ENCODE measurements around the gene DSN1. TPM values are rescaled to one million over a fixed set of nuclear protein-coding genes. Genes with fewer than 3 reads are reported as not detected.

The DSN1 gene
- total RNA-seq, 1 donor from 2014 or later, result 9.5 TPM

GRCh38 chr20:36745927-36746659 lies 27.5 kb downstream of the DSN1 start, which contains the start of gene NDRG3:
TSS of gene NDRG3 (minus strand) at chr20:36746090. CDS start at chr20:36721735, 24,355 bp downstream.
- no peak for TF ChIP-seq CTCF (IDR thresholded peaks at IDR 0.05; ENCODE audit: insufficient read depth, low read length, poor library complexity, severe bottlenecking)
- peak; percentile 59 for DNase-seq (ENCODE audit: low read depth)
- no peaks in the 10 kb centered on the region for H3K36me3 ChIP-seq (ENCODE audit: control insufficient read depth, insufficient read depth, low read length)
- no peaks in the 10 kb centered on the region for H3K27me3 ChIP-seq (ENCODE audit: control insufficient read depth, insufficient read depth, low read length)
- H3K4me3 ChIP-seq (ENCODE audit: low read depth, low read length), result peak within 1 kb of the TSS; percentile 88

- Histone ChIP-seq H3K27me3 (ENCODE audit: control insufficient read depth, insufficient read depth, low read length) (no peaks in the 10 kb centered on the region), H3K36me3 (ENCODE audit: control insufficient read depth, insufficient read depth, low read length) (no peaks in the 10 kb centered on the region), H3K4me3 (ENCODE audit: low read depth, low read length) (peak overlapping the region; percentile 88)
- no peak for DNase-seq (ENCODE audit: low read depth)
- TF ChIP-seq CTCF (IDR thresholded peaks at IDR 0.05; ENCODE audit: insufficient read depth, low read length, poor library complexity, severe bottlenecking), result no peak
Measured at GRCh38 chr20:36745234-36745926, 28.2 kb downstream of the DSN1 start.

GRCh38 chr20:36744764-36745191 lies 28.8 kb downstream of the DSN1 start:
- H3K36me3 ChIP-seq (ENCODE audit: control insufficient read depth, insufficient read depth, low read length), result no peaks in the 10 kb centered on the region
- H3K27me3 ChIP-seq (ENCODE audit: control insufficient read depth, insufficient read depth, low read length), result no peaks in the 10 kb centered on the region
- no peak for DNase-seq (ENCODE audit: low read depth)
- TF ChIP-seq CTCF (IDR thresholded peaks at IDR 0.05; ENCODE audit: insufficient read depth, low read length, poor library complexity, severe bottlenecking), result no peak
- H3K4me3 ChIP-seq (ENCODE audit: low read depth, low read length), result no peak overlapping the region

- no peaks in the 10 kb centered on the region for H3K27me3 ChIP-seq (ENCODE audit: control insufficient read depth, insufficient read depth, low read length)
- no peak for DNase-seq (ENCODE audit: low read depth)
- H3K36me3 ChIP-seq (ENCODE audit: control insufficient read depth, insufficient read depth, low read length), result no peaks in the 10 kb centered on the region
- no peak for TF ChIP-seq CTCF (IDR thresholded peaks at IDR 0.05; ENCODE audit: insufficient read depth, low read length, poor library complexity, severe bottlenecking)
- no peak overlapping the region for H3K4me3 ChIP-seq (ENCODE audit: low read depth, low read length)
Measured at GRCh38 chr20:36744243-36744642, 29.3 kb downstream of the DSN1 start.

- TF ChIP-seq CTCF (IDR thresholded peaks at IDR 0.05; ENCODE audit: insufficient read depth, low read length, poor library complexity, severe bottlenecking), result no peak
- Histone ChIP-seq H3K4me3 (ENCODE audit: low read depth, low read length) (no peak overlapping the region), H3K36me3 (ENCODE audit: control insufficient read depth, insufficient read depth, low read length) (no peaks in the 10 kb centered on the region), H3K27me3 (ENCODE audit: control insufficient read depth, insufficient read depth, low read length) (no peaks in the 10 kb centered on the region)
- no peak for DNase-seq (ENCODE audit: low read depth)
Measured at GRCh38 chr20:36742558-36742957, 31.0 kb downstream of the DSN1 start.

Data from kidney epithelial cell (primary cell).